Natural killer cell (primary cell): ENCODE results near the gene HIVEP3. TPM values are rescaled to one million over a fixed set of nuclear protein-coding genes. Genes with fewer than 3 reads are reported as not detected.

Experiments used
- ATAC-seq, 3 donors: fragments of 150-1000 bp in 2 of 3; fragments of 200-7000 bp in 1 of 3; cut with Tn5 transposase; 1 replicate in 1 of 3; 2 replicates in 2 of 3; pipeline ENCODE4 v1.10.0; 2021; ENCODE audit warnings: mild to moderate bottlenecking in 2 of 3, moderate library complexity in 2 of 3
- DNase-seq, 2 donors: peaks; one replicate each; pipeline versions ENCODE4 v3.0.0 to v3.0.0-alpha.2; 2013 to 2021; ENCODE audit warnings: mixed read lengths in 1 of 2
- H3K27ac ChIP-seq: one replicate; pipeline ENCODE4 v1.5.1; 2013; ENCODE audit warnings: mild to moderate bottlenecking, low read length
- H3K27me3 ChIP-seq: one replicate; pipeline ENCODE4 v1.6.1; 2013; ENCODE audit warnings: low read length; ENCODE audit not compliant: control insufficient read depth, insufficient read depth
- H3K36me3 ChIP-seq: one replicate; pipeline ENCODE4 v1.6.1; 2013; ENCODE audit warnings: low read length; ENCODE audit not compliant: control insufficient read depth, insufficient read depth
- H3K4me1 ChIP-seq: one replicate; pipeline ENCODE4 v1.6.1; 2013; ENCODE audit warnings: low read length; ENCODE audit not compliant: control insufficient read depth, insufficient read depth
- H3K4me3 ChIP-seq: one replicate; pipeline ENCODE4 v1.5.1; 2013; ENCODE audit warnings: low read length
- H3K9me3 ChIP-seq: one replicate; pipeline ENCODE4 v1.6.1; 2013; ENCODE audit warnings: low read length; ENCODE audit not compliant: control insufficient read depth, insufficient read depth
- H3K27ac Mint-ChIP-seq, 2 donors: one replicate each; pipeline ENCODE4 v1.8.0; 2022; ENCODE audit warnings: mild to moderate bottlenecking in 2 of 2, mixed read lengths in 2 of 2, moderate library complexity in 1 of 2
- H3K27me3 Mint-ChIP-seq, 2 donors: one replicate each; pipeline ENCODE4 v1.8.0; 2022; ENCODE audit warnings: low read depth in 2 of 2, mixed read lengths in 2 of 2
- H3K36me3 Mint-ChIP-seq: one replicate; pipeline ENCODE4 v1.8.0; 2022; ENCODE audit warnings: mixed read lengths
- H3K4me1 Mint-ChIP-seq, 2 donors: one replicate each; pipeline ENCODE4 v1.8.0; 2022; ENCODE audit warnings: mixed read lengths in 2 of 2
- H3K4me3 Mint-ChIP-seq: one replicate; pipeline ENCODE4 v1.8.0; 2022; ENCODE audit warnings: mild to moderate bottlenecking, moderate library complexity, mixed read lengths
- H3K9me3 Mint-ChIP-seq, 2 donors: one replicate each; pipeline ENCODE4 v1.8.0; 2022; ENCODE audit warnings: mixed read lengths in 2 of 2
- CTCF ChIP-seq: fragments of 200-600 bp; IDR thresholded peaks from one replicate; pipeline ENCODE4 v1.8.0; 2022; ENCODE audit warnings: antibody characterized with exemption
- WGBS: methylation state at CpG from one replicate; pipeline ENCODE4 v1.1.7; 2013; ENCODE audit warnings: missing lambda C conversion rate; ENCODE audit not compliant: insufficient coverage; 5-methylcytosine and 5-hydroxymethylcytosine counted together
- intact Hi-C: fragments of 100-400 bp; cut with micrococcal nuclease; formaldehyde crosslinking; loops from one replicate; pipeline ENCODE4 v1.14.2; 2022
- total RNA-seq, 4 donors: library from RNA; stranded (reverse); fragments of 120-200 nt in 1 of 4; gene quantifications; one replicate each; pipeline versions ENCODE4 v1.2.3 to v1.2.4, GENCODE V29; 2013 to 2022

Gene HIVEP3
- total RNA-seq, 3 donors from 2014 or later (not counting 1 experiment from before 2014, with no cell fraction given) = 26.2 to 35.2 (median 29.8) TPM

GRCh38 chr1:41819843-41820242 lies 98.9 kb downstream of the HIVEP3 start:
- TF ChIP-seq CTCF = no peak
- Mint-ChIP-seq H3K9me3 (no peaks in the 10 kb centered on the region), H3K4me1 (peaks cover 46 to 47% of the 10 kb centered on the region in 2 donors), H3K27me3 (no peaks in the 10 kb centered on the region), H3K36me3 (no peaks in the 10 kb centered on the region), H3K27ac (no peak overlapping the region), H3K4me3 (no peak overlapping the region)
- H3K36me3 ChIP-seq = no peaks in the 10 kb centered on the region
- ATAC-seq (no peak), DNase-seq (no peak)
- intact Hi-C loops = no loop called here
- H3K27ac ChIP-seq = no peak overlapping the region
- H3K27me3 ChIP-seq = no peaks in the 10 kb centered on the region
- H3K4me3 ChIP-seq = no peak overlapping the region
- H3K9me3 ChIP-seq = no peaks in the 10 kb centered on the region
- no peaks in the 10 kb centered on the region for H3K4me1 ChIP-seq
- no CpG with 5 or more reads among the region's 1 CpG for WGBS

- Histone ChIP-seq H3K27ac (no peak overlapping the region), H3K4me3 (no peak overlapping the region), H3K27me3 (no peaks in the 10 kb centered on the region), H3K4me1 (peaks cover under 1% of the 10 kb centered on the region), H3K9me3 (no peaks in the 10 kb centered on the region), H3K36me3 (no peaks in the 10 kb centered on the region)
- Mint-ChIP-seq H3K9me3 (no peaks in the 10 kb centered on the region), H3K4me1 (peaks cover 41 to 42% of the 10 kb centered on the region in 2 donors), H3K27me3 (no peaks in the 10 kb centered on the region), H3K4me3 (no peak overlapping the region), H3K36me3 (no peaks in the 10 kb centered on the region), H3K27ac (no peak overlapping the region)
- no CpG with 5 or more reads among the region's 2 CpGs for WGBS
- ATAC-seq (no peak), DNase-seq (no peak)
- no peak for TF ChIP-seq CTCF
- intact Hi-C loops = no loop called here
Measured at GRCh38 chr1:41819069-41819468, 99.7 kb downstream of the HIVEP3 start.

DNA sequence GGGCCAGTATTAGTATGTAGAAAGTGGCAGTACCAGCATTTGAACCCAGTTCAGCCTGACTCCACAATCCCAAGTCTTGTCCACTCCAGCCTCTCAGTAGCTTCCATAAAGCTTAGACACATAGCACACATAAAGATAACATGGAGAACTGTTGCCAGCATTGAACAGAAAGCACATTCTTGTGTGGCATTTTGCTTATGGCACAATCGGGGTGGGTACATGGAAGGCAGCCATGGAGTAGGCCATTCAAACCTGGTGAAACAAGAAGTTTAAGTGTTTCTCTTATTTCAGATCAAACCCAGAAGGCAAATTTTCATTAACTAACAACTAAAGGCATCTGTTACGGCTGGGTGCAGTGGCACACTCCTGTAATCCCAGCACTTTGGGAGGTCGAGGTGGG lies 102.7 kb downstream of the HIVEP3 start:
- H3K27ac ChIP-seq = no peak overlapping the region
- intact Hi-C loops = no loop called here
- H3K27me3 Mint-ChIP-seq = no peaks in the 10 kb centered on the region
- 84% methylated on average over 3 of the region's 3 CpGs for WGBS
- H3K4me1 ChIP-seq = peaks cover 29% of the 10 kb centered on the region
- DNase-seq (no peak), ATAC-seq (no peak)
- H3K9me3 ChIP-seq = no peaks in the 10 kb centered on the region
- no peak for TF ChIP-seq CTCF
- H3K4me3 ChIP-seq = no peak overlapping the region
- H3K27ac Mint-ChIP-seq = no peak overlapping the region
- H3K4me3 Mint-ChIP-seq = no peak overlapping the region
- no peaks in the 10 kb centered on the region for H3K36me3 Mint-ChIP-seq
- H3K9me3 Mint-ChIP-seq = no peaks in the 10 kb centered on the region
- no peaks in the 10 kb centered on the region for H3K36me3 ChIP-seq
- no peaks in the 10 kb centered on the region for H3K27me3 ChIP-seq
- peaks cover 43 to 49% of the 10 kb centered on the region in 2 donors for H3K4me1 Mint-ChIP-seq
